Liver (tissue), 9 donors: Measurements from ENCODE around the gene OR6X1. TPM values are rescaled to one million over a fixed set of nuclear protein-coding genes. Genes with fewer than 3 reads are reported as not detected.

ENCODE experiments used
- DNase-seq: peaks from one replicate; pipeline ENCODE4 v3.0.0-alpha.2; 2017; ENCODE audit warnings: low spot score
- H3K27ac ChIP-seq, 2 donors: one replicate each; pipeline ENCODE4 v1.7.0; 2013; ENCODE audit warnings: inconsistent platforms in 2 of 2, low read length in 2 of 2, control low read depth in 1 of 2, low read depth in 1 of 2, mild to moderate bottlenecking in 1 of 2
- H3K27me3 ChIP-seq, 4 donors: one replicate each; pipeline versions ENCODE4 v1.6.1 to v1.7.0; 2013; ENCODE audit warnings: low read length in 3 of 4, inconsistent platforms in 1 of 4, mild to moderate bottlenecking in 1 of 4, moderate library complexity in 1 of 4; ENCODE audit not compliant: control insufficient read depth in 4 of 4, insufficient read depth in 4 of 4
- H3K36me3 ChIP-seq, 4 donors: one replicate each; pipeline versions ENCODE4 v1.6.1 to v1.7.0; 2013; ENCODE audit warnings: low read length in 3 of 4, mild to moderate bottlenecking in 3 of 4, low read depth in 1 of 4, moderate library complexity in 1 of 4; ENCODE audit not compliant: control insufficient read depth in 4 of 4, insufficient read depth in 3 of 4
- H3K4me1 ChIP-seq, 4 donors: one replicate each; pipeline versions ENCODE4 v1.6.1 to v1.7.0; 2013; ENCODE audit warnings: low read length in 3 of 4, mild to moderate bottlenecking in 3 of 4, moderate library complexity in 1 of 4; ENCODE audit not compliant: control insufficient read depth in 4 of 4, insufficient read depth in 4 of 4
- H3K4me3 ChIP-seq, 3 donors: one replicate each; pipeline versions ENCODE4 v1.6.1 to v1.7.0; 2013; ENCODE audit warnings: low read length in 3 of 3, control low read depth in 1 of 3, low read depth in 1 of 3, mild to moderate bottlenecking in 1 of 3
- H3K9ac ChIP-seq, 2 donors: one replicate each; pipeline ENCODE4 v1.7.0; 2013; ENCODE audit warnings: low read length in 2 of 2, mild to moderate bottlenecking in 2 of 2, moderate library complexity in 2 of 2, control low read depth in 1 of 2, low read depth in 1 of 2
- H3K9me3 ChIP-seq, 4 donors: one replicate each; pipeline versions ENCODE4 v1.6.1 to v1.7.0; 2013; ENCODE audit warnings: low read length in 3 of 4; ENCODE audit not compliant: control insufficient read depth in 4 of 4
- ATF3 ChIP-seq: IDR thresholded peaks from 2 replicates; pipeline ENCODE4 v1.6.1; 2016; ENCODE audit warnings: antibody characterized with exemption
- EGR1 ChIP-seq, 2 donors: IDR thresholded peaks; 2 replicates each; pipeline ENCODE4 v1.6.1; 2016 to 2018; ENCODE audit warnings: antibody characterized with exemption in 2 of 2, low read depth in 2 of 2
- FOXA1 ChIP-seq: IDR thresholded peaks from 2 replicates; pipeline ENCODE4 v1.6.1; 2016; ENCODE audit warnings: antibody characterized with exemption
- GABPA ChIP-seq, 2 donors: IDR thresholded peaks in 1 of 2; conservative IDR thresholded peaks in 1 of 2; 2 replicates each; pipeline ENCODE4 v1.6.1; 2016; ENCODE audit warnings: antibody characterized with exemption in 2 of 2, mild to moderate bottlenecking in 1 of 2, moderate library complexity in 1 of 2
- HNF4A ChIP-seq, 2 donors: conservative IDR thresholded peaks; 2 replicates each; pipeline ENCODE4 v1.6.1; 2016; ENCODE audit warnings: antibody characterized with exemption in 2 of 2, mild to moderate bottlenecking in 2 of 2
- HNF4G ChIP-seq: IDR thresholded peaks from 2 replicates; pipeline ENCODE4 v1.6.1; 2016; ENCODE audit warnings: antibody characterized with exemption
- JUND ChIP-seq, 2 donors: IDR thresholded peaks; 2 replicates each; pipeline ENCODE4 v1.6.1; 2016; ENCODE audit warnings: antibody characterized with exemption in 2 of 2
- MAX ChIP-seq: IDR thresholded peaks from 2 replicates; pipeline ENCODE4 v1.6.1; 2016; ENCODE audit warnings: antibody characterized with exemption
- RAD21 ChIP-seq, 2 donors: IDR thresholded peaks; 2 replicates each; pipeline ENCODE4 v1.6.1; 2016; ENCODE audit warnings: antibody characterized with exemption in 2 of 2, mild to moderate bottlenecking in 2 of 2
- RXRA ChIP-seq, 2 donors: IDR thresholded peaks; 2 replicates each; pipeline ENCODE4 v1.6.1; 2017 to 2018; ENCODE audit warnings: antibody characterized with exemption in 2 of 2, mild to moderate bottlenecking in 1 of 2
- SP1 ChIP-seq: IDR thresholded peaks from 2 replicates; pipeline ENCODE4 v1.6.1; 2018; ENCODE audit warnings: antibody characterized with exemption, mild to moderate bottlenecking
- TAF1 ChIP-seq: conservative IDR thresholded peaks from 2 replicates; pipeline ENCODE4 v1.6.1; 2016; ENCODE audit warnings: antibody characterized with exemption, mild to moderate bottlenecking
- YY1 ChIP-seq: IDR thresholded peaks from 2 replicates; pipeline ENCODE4 v1.6.1; 2016; ENCODE audit warnings: antibody characterized with exemption, mild to moderate bottlenecking
- WGBS: extraction: QIAGEN DNeasy Blood & Tissue Kit; methylation state at CpG from one replicate; pipeline ENCODE4 v1.1.7; 2013; 5-methylcytosine and 5-hydroxymethylcytosine counted together
- polyA plus RNA-seq, 2 donors: library from polyadenylated mRNA; stranded (reverse) in 1 of 2; unstranded in 1 of 2; fragments of 200-250 nt in 1 of 2; fragments of >200 nt in 1 of 2; fragmentation: Nextera tagmentation in 1 of 2; extraction: Ambion mirVana in 1 of 2; gene quantifications; one replicate each; pipeline versions ENCODE4 v1.2.1 to v1.2.3, GENCODE V29; 2013 to 2015
- total RNA-seq, 2 donors: library from RNA; depleted of rRNA; stranded (reverse); fragments of >200 nt; gene quantifications; one replicate each; pipeline ENCODE4 v1.2.3, GENCODE V29; 2014
- TF ChIP-seq, protein P1 (sequence below): IDR thresholded peaks from 2 replicates; pipeline ENCODE4 v1.6.1; 2016; ENCODE audit warnings: antibody characterized with exemption, mild to moderate bottlenecking
- TF ChIP-seq, protein P2 (sequence below): fragments of 150-350 bp; IDR thresholded peaks from 2 replicates; pipeline ENCODE4 v1.5.1; 2017; ENCODE audit warnings: improper control_type of control experiment, low read depth, low read length; ENCODE audit not compliant: missing input control
- TF ChIP-seq, protein P3 (sequence below): IDR thresholded peaks from 2 replicates; pipeline ENCODE4 v1.6.1; 2016; ENCODE audit warnings: antibody characterized with exemption
- donor health status: healthy.
- donor health status: healthy.
- donor health status: healthy.
- donor health status: healthy.
- donor health status: healthy.

Gene OR6X1
- total RNA-seq (not detected), polyA plus RNA-seq (not detected)

DNA sequence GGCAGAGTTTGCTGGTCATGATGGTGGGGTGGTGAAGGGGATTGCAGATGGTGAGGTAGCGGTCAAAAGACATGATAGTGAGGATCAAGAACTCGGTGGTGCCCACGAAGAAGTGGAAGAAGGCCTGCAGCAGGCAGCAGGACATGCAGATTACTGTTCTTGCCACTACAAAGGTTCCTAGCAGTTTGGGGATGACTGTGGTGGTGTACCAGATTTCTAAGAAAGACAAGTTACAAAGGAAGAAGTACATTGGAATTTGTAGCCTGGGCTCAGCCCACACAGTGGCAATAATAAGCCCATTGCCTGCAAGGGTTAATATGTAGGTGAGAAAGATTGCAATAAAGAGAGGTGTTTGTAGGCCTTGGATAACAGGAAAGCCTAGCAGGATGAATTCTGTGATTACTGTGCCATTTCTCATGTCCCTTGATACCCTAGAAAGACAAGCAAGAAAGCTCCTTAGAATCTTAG lies at the start of gene OR6X1:
TSS of gene OR6X1 (minus strand) at position 418 of the 468 bp plus-strand sequence. CDS start at position 418, 0 bp downstream.
- H3K27ac ChIP-seq, result no peak within 1 kb of the TSS
- WGBS, result 89% methylated on average over 3 of the region's 3 CpGs
- no peak within 1 kb of the TSS for H3K4me3 ChIP-seq
- no peaks in the 10 kb centered on the region for H3K36me3 ChIP-seq
- H3K9me3 ChIP-seq, result no peaks in the 10 kb centered on the region
- no peak for TF ChIP-seq MAX
- no peak for TF ChIP-seq TAF1
- TF ChIP-seq SP1, result no peak
- no peak for TF ChIP-seq FOXA1
- no peak for TF ChIP-seq ATF3
- TF ChIP-seq, protein P1, sequence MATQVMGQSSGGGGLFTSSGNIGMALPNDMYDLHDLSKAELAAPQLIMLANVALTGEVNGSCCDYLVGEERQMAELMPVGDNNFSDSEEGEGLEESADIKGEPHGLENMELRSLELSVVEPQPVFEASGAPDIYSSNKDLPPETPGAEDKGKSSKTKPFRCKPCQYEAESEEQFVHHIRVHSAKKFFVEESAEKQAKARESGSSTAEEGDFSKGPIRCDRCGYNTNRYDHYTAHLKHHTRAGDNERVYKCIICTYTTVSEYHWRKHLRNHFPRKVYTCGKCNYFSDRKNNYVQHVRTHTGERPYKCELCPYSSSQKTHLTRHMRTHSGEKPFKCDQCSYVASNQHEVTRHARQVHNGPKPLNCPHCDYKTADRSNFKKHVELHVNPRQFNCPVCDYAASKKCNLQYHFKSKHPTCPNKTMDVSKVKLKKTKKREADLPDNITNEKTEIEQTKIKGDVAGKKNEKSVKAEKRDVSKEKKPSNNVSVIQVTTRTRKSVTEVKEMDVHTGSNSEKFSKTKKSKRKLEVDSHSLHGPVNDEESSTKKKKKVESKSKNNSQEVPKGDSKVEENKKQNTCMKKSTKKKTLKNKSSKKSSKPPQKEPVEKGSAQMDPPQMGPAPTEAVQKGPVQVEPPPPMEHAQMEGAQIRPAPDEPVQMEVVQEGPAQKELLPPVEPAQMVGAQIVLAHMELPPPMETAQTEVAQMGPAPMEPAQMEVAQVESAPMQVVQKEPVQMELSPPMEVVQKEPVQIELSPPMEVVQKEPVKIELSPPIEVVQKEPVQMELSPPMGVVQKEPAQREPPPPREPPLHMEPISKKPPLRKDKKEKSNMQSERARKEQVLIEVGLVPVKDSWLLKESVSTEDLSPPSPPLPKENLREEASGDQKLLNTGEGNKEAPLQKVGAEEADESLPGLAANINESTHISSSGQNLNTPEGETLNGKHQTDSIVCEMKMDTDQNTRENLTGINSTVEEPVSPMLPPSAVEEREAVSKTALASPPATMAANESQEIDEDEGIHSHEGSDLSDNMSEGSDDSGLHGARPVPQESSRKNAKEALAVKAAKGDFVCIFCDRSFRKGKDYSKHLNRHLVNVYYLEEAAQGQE, result no peak
- no peak for TF ChIP-seq RAD21 (IDR thresholded peaks at IDR 0.05)
- TF ChIP-seq, protein P2, sequence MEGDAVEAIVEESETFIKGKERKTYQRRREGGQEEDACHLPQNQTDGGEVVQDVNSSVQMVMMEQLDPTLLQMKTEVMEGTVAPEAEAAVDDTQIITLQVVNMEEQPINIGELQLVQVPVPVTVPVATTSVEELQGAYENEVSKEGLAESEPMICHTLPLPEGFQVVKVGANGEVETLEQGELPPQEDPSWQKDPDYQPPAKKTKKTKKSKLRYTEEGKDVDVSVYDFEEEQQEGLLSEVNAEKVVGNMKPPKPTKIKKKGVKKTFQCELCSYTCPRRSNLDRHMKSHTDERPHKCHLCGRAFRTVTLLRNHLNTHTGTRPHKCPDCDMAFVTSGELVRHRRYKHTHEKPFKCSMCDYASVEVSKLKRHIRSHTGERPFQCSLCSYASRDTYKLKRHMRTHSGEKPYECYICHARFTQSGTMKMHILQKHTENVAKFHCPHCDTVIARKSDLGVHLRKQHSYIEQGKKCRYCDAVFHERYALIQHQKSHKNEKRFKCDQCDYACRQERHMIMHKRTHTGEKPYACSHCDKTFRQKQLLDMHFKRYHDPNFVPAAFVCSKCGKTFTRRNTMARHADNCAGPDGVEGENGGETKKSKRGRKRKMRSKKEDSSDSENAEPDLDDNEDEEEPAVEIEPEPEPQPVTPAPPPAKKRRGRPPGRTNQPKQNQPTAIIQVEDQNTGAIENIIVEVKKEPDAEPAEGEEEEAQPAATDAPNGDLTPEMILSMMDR, result no peak
- TF ChIP-seq HNF4G, result no peak
- TF ChIP-seq JUND (IDR thresholded peaks at IDR 0.05), result no peak
- no peak for TF ChIP-seq EGR1 (IDR thresholded peaks at IDR 0.05; ENCODE audit: low read depth in 2 of 2)
- no peak for TF ChIP-seq HNF4A (conservative IDR thresholded peaks at IDR 0.05)
- TF ChIP-seq, protein P3, sequence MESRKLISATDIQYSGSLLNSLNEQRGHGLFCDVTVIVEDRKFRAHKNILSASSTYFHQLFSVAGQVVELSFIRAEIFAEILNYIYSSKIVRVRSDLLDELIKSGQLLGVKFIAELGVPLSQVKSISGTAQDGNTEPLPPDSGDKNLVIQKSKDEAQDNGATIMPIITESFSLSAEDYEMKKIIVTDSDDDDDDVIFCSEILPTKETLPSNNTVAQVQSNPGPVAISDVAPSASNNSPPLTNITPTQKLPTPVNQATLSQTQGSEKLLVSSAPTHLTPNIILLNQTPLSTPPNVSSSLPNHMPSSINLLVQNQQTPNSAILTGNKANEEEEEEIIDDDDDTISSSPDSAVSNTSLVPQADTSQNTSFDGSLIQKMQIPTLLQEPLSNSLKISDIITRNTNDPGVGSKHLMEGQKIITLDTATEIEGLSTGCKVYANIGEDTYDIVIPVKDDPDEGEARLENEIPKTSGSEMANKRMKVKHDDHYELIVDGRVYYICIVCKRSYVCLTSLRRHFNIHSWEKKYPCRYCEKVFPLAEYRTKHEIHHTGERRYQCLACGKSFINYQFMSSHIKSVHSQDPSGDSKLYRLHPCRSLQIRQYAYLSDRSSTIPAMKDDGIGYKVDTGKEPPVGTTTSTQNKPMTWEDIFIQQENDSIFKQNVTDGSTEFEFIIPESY, result no peak
- TF ChIP-seq RXRA (IDR thresholded peaks at IDR 0.05), result no peak
- no peak for TF ChIP-seq GABPA (IDR thresholded peaks at IDR 0.05 in 1 of 2, conservative IDR thresholded peaks at IDR 0.05 in 1 of 2)
- TF ChIP-seq YY1, result no peak
- H3K9ac ChIP-seq, result no peak within 1 kb of the TSS
- peaks cover 0 to 5% (median 3%) of the 10 kb centered on the region in 4 donors for H3K27me3 ChIP-seq
- H3K4me1 ChIP-seq, result no peaks in the 10 kb centered on the region
- DNase-seq, result no peak
